ENCODE measurements around the gene ASPSCR1.
"Not testable (repeated sequence)": the region's sequence is repeated elsewhere in the genome, so short reads cannot be mapped to it uniquely, and the experiment has no call there.

ASPSCR1 gene

DNA sequence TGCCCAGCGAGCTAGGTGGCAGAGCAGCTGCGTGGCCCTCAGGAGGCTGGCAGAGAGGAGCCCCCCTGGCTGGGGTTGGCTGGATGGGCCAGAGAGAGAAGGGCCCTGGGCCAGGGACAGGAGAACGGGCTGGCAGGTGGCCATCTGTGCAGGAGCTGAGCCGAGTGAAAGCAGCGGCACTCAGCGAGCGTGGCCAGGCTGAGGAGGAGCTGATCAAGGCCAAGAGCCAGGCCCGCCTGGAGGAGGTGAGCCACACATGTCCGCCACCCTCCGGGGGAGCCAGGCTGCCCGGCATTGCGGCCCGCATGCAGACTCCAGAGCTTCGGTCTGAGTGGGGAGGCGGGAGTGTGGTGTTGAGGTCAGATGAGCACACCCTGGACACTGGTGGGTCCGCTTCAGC, 52.0 kb downstream of the ASPSCR1 start:
- DNase-seq: no peak

- DNase-seq: no peak
Measured at GRCh38 chr17:82029990-82030469, 52.6 kb downstream of the ASPSCR1 start.

GRCh38 chr17:82030470-82031302, 53.3 kb downstream of the ASPSCR1 start:
- DNase-seq: peak; percentile 81

GRCh38 chr17:82031303-82031884, 54.0 kb downstream of the ASPSCR1 start, which contains the start of gene RAC3:
Gene RAC3, plus strand, starts transcription at chr17:82031678. Its CDS starts 84 bp downstream, at chr17:82031762.
- DNase-seq: no peak

DNA sequence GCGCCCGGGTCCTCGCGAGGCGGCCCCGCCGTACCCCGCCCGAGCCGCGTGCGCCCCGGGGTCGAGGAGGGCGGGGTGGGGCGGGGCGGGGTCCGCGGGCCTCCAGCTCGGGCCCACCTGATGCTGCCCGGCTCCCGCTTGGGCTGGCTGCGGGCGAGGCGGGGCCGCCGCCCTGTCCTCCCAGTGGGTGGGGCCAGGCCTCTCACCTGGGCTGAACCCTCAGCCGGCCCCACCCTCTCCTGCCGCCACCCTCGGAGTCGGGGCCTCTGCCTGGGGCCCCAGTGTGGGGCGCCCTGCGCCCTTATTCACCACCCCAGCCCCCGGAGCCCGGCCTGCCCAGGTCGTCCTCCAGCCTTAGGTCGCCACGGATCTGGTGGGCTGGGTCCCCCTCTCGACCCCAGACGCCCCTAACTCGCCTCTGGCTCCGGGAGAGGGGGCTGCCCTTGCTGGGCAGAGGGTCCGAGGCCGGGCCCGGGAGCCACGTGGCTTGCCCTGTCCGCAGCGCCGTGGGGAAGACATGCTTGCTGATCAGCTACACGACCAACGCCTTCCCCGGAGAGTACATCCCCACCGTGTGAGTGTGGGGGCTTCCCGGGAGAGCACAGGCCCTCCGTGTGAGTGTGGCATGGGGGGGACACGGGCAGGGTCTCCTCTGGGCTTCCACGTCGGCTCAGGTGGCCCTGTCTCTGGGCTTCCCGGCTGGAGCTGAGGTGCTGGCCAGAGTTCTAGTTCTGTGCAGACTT, 54.6 kb downstream of the ASPSCR1 start:
- no peak for DNase-seq

DNA sequence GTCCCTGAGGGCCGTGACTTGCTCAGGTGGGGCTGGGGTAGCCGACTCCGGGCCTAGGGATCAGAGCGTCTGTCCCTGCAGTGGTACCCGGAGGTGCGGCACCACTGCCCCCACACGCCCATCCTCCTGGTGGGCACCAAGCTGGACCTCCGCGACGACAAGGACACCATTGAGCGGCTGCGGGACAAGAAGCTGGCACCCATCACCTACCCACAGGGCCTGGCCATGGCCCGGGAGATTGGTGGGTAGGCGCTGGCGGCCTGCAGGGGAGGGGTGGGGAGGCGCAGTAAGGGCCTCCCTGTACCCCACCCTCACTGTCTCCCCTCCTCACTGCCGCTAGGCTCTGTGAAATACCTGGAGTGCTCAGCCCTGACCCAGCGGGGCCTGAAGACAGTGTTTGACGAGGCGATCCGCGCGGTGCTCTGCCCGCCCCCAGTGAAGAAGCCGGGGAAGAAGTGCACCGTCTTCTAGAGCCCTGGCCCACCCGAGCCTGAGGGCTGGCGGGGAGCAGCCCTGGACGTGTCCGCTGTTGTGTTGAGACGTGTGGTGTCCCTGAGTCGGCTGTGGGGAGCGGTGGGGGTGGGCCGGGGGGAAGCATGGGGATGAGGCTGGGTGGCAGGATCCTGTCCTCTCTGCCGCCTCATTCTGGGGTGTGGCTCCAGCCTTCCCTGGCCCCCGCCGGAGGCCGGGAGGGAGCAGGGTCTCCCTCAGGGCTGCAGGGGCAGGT, 56.1 kb downstream of the ASPSCR1 start:
- no peak for DNase-seq

DNA sequence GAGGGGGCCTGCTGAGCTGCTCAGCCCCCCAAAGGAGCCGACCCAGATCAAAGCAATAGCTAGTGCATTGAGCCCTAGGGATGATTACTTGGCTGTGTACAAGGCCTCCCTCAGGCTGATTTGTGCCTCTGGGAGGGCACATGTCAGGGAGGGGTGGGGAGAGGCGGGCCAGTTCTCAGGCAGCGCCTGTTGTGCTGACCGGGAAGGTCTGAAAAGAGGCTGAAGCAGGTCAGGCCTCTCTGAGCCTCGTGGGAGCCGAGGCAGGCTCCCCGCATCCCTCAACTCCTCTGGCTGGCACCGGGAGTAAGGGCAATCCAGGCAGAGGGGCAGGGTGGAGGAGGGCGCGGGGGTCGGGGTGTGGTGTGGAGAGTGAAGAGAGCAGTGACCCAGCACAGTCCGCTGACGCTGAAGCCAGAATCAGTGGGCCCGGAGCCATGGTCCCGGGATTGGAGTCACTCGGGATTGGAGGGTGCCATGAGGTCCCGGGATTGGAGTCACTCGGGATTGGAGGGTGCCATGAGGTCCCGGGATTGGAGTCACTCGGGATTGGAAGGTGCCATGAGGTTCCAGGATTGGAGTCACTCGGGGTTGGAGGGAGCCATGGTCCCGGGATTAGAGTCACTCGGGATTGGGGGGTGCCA, 57.1 kb downstream of the ASPSCR1 start:
- DNase-seq: no peak

DNA sequence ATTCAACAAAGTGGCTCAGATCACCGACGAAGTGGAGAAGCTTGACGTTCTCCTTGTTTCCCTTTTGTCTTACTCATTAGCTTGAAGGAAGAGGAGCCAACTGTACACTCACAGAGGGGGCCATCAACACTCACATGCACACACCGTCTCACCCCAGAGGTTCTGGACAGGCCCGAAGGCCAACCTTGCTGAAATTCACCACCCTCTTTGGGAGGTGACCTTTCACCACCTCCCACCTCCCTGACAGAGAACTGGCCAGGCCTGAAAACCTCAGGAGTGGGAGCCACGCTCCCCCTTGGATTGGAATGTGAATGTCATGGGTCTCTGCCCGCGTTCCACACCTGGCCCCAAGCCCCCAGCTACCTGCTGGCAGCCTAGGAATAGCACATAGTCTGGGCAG, 58.1 kb downstream of the ASPSCR1 start:
- DNase-seq: no peak

- DNase-seq: no peak
Measured at GRCh38 chr17:82035956-82036633, 58.7 kb downstream of the ASPSCR1 start.

GRCh38 chr17:82036634-82037091, 59.2 kb downstream of the ASPSCR1 start:
- no peak for DNase-seq

- peak; percentile 93 for DNase-seq
Measured at GRCh38 chr17:82037092-82037888, 59.9 kb downstream of the ASPSCR1 start, which contains the start of gene DCXR. Gene DCXR, minus strand, starts transcription at chr17:82037697. Its CDS starts 15 bp downstream, at chr17:82037682.

- DNase-seq: no peak
Measured at GRCh38 chr17:82037889-82038195, 60.4 kb downstream of the ASPSCR1 start.

- DNase-seq: not testable (repeated sequence)
Measured at GRCh38 chr17:82038796-82039409, 61.5 kb downstream of the ASPSCR1 start.

DNA sequence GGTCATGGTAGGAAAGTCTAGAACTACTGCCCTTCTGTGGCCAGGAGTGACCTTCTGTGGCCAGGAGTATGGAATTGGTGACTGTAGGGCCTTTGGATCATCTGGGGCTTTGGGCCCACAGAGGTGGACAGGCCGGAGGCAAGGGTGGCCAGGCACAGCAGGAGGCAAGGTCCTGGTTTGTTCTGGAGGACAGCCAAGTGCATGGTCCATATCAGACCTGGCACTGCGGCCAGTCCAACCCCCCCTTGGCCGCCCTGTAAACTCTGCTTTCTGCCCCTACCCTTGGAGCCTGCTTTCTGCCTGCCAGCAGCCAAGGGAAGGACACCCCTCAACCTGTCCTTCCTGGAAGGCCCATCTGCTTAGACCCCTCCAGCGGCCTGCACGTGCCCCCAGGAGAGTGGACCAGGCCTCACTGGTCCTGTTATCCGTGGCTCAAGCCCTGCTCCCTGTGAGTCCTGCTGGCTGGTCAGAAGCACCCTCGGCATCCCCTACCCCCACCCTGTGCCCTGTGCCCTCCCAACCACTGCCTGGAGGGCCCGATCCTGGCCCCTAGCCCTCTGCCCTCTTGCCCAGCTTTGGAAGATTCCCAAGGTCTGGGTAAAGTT, 62.4 kb downstream of the ASPSCR1 start:
- DNase-seq: no peak

DNA sequence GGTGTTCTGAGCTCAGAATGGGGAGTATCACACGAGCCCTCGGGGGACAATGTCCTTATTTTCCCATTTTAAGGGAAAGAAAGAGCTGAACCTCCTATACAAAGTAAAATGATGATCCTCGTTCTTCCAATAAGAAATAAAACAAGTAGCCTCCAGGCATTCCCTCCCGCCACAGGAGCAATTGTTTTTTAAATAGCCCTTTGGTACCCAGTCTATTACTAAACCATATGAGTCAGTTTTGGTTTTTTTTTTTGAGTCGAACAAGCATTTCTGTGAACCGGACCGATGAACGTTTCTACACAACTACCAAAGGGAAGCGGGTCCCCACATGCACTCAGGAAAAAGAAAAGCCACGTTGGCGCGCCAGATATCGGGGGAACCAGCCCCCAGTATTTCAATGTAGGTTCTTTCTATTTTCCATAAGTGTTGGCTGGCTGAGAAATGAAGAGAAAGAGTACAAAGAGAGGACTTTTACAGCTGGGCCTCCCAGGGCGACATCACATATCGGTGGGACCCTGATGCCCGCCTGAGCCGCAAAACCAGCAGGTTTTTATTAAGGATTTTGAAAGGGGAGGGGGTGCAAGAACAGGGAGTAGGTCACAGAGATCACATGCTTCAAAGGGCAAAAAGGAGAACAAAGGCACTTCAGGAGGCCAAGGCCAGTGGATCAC, 63.9 kb downstream of the ASPSCR1 start:
- DNase-seq: no peak

DNA sequence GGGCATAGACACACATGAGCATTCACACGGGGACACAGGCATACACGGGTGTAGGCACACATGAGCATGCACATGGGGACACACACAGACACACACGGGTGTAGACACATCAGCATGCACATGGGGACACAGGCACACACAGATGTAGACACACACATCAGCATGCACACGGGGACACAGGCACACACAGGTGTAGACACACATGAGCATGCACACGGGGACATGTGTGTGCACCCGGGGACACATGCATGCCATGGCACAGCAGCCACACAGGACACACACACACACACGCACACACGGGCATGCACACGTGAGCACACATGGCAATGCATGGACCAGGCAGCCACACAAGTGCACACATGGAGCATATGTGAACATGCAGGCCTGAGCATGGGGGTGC, 65.2 kb downstream of the ASPSCR1 start:
- no peak for DNase-seq

GRCh38 chr17:82043507-82043906, 66.1 kb downstream of the ASPSCR1 start:
- DNase-seq: no peak

GRCh38 chr17:82045936-82046484, 68.6 kb downstream of the ASPSCR1 start:
- no peak for DNase-seq

DNA sequence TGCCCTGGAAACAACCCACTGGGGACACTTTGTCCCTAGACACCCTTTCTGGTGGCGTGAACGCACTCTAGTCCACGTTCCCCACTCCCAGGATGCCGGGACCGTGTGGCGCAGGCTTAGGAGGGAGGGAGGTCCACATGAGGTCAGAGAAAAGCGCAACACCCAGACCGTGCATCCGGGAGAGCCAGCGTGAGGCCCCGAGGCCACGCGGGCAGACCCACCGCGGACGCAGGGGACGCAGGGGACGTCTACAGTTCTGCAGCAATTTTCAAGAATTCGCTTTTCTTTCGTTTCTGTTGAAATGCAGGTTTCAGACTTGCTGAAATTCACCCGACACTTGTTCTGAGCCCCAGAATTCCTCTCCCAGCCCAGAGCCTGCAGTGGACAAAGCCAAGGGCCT, 69.5 kb downstream of the ASPSCR1 start:
- no peak for DNase-seq
